GM19240 (cell line): ENCODE measurements around the gene SBK3.
A peak's percentile ranks its signal among the peaks of the same experiment; 100 is the strongest.
"Not testable (repeated sequence)": the region's sequence is repeated elsewhere in the genome, so short reads cannot be mapped to it uniquely, and the experiment has no call there.

Experiments
- DNase-seq: peaks from one replicate; pipeline ENCODE4 v3.0.0; 2011; ENCODE audit warnings: low spot score; ENCODE audit not compliant: insufficient read length

Gene SBK3, protein sequence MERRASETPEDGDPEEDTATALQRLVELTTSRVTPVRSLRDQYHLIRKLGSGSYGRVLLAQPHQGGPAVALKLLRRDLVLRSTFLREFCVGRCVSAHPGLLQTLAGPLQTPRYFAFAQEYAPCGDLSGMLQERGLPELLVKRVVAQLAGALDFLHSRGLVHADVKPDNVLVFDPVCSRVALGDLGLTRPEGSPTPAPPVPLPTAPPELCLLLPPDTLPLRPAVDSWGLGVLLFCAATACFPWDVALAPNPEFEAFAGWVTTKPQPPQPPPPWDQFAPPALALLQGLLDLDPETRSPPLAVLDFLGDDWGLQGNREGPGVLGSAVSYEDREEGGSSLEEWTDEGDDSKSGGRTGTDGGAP

DNA sequence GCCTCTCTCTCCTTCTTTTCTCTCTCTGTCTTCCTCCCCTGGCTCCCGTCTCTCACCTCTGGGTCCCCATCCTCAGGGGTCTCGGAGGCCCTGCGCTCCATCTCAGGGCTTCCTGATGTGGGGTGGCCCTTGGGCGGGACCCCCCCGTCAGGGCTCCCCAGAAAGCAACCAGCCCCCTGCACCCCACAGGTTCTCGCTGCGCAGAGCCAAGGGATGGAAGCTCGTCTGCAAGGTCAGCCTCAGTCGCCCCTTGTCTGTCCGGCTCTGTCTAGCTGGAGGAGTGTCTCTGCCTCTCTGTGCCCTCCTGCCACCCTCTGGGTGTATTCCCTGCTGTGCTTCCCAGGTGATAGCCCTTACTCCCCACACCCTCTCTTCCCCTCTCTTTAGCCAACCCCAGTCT is at the start of gene SBK3:
Gene SBK3, minus strand, starts transcription at position 101 of the 400 bp plus-strand sequence. Its CDS starts 0 bp downstream, at position 101.
- DNase-seq: no peak

DNA sequence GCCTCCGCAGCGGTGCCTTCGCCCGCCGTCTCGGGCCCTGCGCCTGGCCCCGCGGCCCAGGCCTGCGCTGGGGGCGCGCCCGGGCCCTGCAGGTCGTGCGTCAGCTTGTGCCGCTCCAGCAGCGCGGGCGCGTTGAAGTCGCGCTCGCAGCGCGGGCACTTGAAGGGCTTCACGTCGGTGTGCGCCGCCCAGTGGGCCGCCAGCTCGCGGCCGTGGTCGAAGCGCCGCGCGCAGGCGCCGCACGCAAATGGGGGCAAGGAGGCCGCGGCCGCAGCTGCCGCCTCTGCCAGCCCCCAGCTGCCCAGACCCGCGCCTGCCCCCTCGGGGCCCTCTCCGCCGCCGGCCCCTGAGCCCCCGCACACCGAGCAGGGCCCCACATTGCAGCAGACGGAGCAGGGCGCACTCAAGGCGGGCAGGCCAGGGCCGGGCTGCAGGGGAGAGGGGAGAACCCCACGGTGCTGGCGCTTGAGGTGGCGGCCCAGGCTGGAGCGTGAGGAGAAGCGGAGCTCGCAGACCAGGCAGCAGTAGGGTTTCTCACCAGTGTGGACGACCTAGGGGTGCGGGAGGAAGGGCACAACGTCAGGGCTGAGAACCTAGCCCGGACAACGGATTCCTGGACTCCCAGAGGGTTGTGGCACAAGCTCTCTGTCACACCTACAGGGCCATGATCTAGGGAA is 47.9 kb upstream of the SBK3 start:
- DNase-seq: no peak

- no peak for DNase-seq
Measured at GRCh38 chr19:55592391-55593090, 47.2 kb upstream of the SBK3 start.

GRCh38 chr19:55591555-55591954 is 46.2 kb upstream of the SBK3 start:
- DNase-seq: no peak

- DNase-seq: no peak
Measured at GRCh38 chr19:55590617-55591016, 45.3 kb upstream of the SBK3 start.

DNA sequence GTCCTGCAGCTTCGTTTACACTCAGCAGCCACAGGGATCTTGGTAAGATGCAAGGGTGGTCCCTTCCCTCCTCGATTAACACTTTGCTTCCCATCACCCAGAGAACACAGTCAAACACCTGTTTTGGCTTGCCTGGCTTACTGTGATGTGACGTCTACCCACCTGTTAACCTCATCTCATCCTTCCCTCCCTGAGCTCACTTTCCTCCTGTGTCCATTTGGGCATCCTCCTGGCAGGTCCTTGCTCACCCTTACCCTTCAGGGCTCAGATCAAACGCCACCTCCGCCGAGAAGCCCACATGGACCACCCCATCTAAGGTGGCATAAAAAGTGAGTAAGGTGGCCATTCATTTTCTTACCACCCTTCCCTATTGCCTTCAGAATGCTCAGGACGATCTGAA is 44.8 kb upstream of the SBK3 start:
- no peak for DNase-seq

GRCh38 chr19:55588738-55589137 is 43.4 kb upstream of the SBK3 start:
- no peak for DNase-seq

- peak; percentile 98 for DNase-seq
Measured at GRCh38 chr19:55586976-55587668, 41.8 kb upstream of the SBK3 start.

DNA sequence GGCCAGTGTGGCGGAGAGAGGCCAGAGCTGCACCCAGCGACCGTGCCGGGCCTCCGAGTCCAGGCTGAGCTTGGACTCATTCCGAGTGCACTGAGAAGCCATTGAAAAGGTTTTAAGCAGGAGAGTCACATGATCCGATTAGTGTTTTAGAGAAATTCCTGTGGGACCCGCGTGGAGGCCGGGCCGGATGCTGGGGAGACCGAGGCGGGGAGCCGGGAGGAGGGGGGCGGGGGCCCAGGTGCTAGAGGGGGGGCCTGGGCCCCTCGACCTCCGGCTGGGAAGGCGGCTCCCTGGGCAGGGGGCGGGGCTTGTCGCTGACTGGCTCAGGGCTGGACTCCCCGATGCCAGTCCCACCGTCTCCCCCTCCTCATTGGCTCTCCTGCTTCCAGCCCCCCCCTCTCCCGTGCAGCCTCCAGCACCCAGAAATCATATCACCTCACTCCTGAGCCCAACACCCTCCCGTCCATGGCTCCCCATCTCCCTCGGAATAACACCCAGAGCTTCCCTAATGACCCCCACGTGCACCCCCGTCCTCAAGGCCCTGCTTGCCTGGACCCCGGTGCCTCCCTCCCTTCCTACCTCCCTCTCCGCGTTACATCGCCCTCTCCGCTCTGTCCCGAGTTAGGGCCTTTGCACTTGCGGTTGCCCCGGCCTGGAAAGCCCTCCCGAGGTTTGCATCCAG is 40.5 kb upstream of the SBK3 start:
- no peak for DNase-seq

- DNase-seq: no peak
Measured at GRCh38 chr19:55584871-55585270, 39.5 kb upstream of the SBK3 start.

- not testable (repeated sequence) for DNase-seq
Measured at GRCh38 chr19:55583897-55584296, 38.6 kb upstream of the SBK3 start.

DNA sequence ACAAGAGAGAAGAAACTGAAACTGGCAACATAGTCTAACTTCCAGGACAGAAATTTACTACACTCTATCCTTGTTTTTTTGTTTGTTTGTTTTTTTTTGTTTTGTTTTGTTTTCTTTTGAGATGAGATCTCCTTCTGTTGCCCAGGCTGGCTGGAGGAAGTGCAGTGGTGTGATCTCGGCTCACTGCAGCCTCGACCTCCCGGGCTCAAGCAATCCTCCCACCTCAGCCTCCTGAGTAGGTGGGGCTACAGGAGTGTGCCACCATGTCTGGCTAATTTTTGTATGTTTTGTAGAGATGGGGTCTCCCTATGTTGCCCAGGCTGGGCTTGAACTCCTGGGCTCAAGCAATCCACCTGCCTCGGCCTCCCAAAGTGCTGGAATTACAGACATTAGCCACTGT is 36.9 kb upstream of the SBK3 start:
- DNase-seq: not testable (repeated sequence)

GRCh38 chr19:55581823-55582223 is 36.5 kb upstream of the SBK3 start:
- no peak for DNase-seq

DNA sequence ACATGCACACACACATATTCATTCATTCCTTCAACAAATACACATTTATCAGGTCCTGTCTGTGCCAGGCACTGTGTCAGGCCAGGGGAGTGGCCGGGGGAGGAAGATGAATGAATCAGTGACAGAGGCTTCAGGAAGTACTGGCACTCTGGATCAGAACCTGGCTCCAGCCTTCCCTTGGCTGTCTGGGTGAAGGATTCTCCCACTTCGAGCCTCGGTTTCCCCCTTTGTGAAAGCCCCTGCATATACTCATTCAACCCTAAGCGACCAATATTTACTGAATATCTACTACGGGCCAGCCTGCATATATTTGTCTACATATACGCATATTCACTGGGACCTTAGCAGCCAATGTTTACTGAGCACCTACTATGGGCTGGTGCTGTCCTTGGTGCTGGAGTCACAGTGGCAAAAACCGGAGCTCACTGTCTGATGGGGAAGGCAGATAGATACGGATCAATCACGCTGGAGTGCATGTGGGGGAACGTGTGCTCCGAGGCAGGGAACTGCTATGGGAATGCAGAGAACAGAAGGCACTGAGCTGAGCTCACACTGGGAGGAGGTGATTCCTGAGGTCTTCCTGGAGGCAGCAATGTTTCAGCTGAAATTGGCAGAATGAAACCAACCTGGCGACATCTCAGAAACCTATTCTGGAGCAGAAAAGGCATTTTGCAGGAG is 35.9 kb upstream of the SBK3 start:
- DNase-seq: no peak

GRCh38 chr19:55580628-55581144 is 35.3 kb upstream of the SBK3 start, which contains the start of gene ZNF579:
TSS of gene ZNF579 (minus strand) at chr19:55580848. CDS start at chr19:55579639, 1,209 bp downstream.
- peak; percentile 90 for DNase-seq

- peak; percentile 30 for DNase-seq
Measured at GRCh38 chr19:55579766-55580621, 34.7 kb upstream of the SBK3 start.

GRCh38 chr19:55578761-55579747 is 33.7 kb upstream of the SBK3 start:
- no peak for DNase-seq
